Ovary (tissue), 3 donors: Measurements from ENCODE around the gene AFF3.

Experiments used
- EP300 ChIP-seq: sonication (generic); formaldehyde crosslinking; IDR thresholded peaks from one replicate; pipeline ENCODE4 v1.6.1; 2017; ENCODE audit warnings: antibody characterized with exemption
- POLR2A ChIP-seq: fragments of 450-650 bp; IDR thresholded peaks from one replicate; pipeline ENCODE4 v1.6.1; 2017; ENCODE audit warnings: antibody characterized with exemption, mild to moderate bottlenecking, moderate library complexity
- TF ChIP-seq, protein P1 (sequence below), 3 donors: fragments of 450-650 bp in 2 of 3; fragments of 200-600 bp in 1 of 3; IDR thresholded peaks; one replicate each; pipeline versions ENCODE4 v1.5.1 to v1.8.0; 2016 to 2022; ENCODE audit warnings: antibody characterized with exemption in 3 of 3, mild to moderate bottlenecking in 1 of 3
- donor health status: DM: no; HTN: no; CAD: no.

DNA sequence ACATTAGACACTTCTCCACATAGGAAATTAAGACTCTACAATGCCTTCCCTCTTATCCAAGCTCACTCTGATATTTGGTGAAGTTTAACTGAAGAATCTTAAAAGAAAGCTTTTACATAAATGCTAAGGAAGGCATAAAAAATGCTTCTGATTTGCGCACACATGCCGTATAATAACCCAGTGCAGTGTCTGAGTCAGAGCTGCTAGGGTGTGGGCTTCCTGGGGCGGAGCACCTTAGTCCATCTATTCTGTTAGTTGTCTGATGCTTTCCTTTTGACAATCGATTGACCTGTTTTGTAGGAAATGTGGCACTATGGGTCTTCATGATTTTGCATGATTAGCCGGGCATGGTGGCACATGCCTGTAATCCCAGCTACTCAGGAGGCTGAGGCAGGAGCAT lies 231.5 kb downstream of the AFF3 start:
- TF ChIP-seq, protein P1, sequence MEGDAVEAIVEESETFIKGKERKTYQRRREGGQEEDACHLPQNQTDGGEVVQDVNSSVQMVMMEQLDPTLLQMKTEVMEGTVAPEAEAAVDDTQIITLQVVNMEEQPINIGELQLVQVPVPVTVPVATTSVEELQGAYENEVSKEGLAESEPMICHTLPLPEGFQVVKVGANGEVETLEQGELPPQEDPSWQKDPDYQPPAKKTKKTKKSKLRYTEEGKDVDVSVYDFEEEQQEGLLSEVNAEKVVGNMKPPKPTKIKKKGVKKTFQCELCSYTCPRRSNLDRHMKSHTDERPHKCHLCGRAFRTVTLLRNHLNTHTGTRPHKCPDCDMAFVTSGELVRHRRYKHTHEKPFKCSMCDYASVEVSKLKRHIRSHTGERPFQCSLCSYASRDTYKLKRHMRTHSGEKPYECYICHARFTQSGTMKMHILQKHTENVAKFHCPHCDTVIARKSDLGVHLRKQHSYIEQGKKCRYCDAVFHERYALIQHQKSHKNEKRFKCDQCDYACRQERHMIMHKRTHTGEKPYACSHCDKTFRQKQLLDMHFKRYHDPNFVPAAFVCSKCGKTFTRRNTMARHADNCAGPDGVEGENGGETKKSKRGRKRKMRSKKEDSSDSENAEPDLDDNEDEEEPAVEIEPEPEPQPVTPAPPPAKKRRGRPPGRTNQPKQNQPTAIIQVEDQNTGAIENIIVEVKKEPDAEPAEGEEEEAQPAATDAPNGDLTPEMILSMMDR (IDR thresholded peaks at IDR 0.05): no peak
- TF ChIP-seq EP300 (no peak), POLR2A (no peak)
